RWPE2 (cell line): ENCODE measurements around the gene CDK3.

ENCODE experiments used
- ATAC-seq: fragments of 200-7000 bp; cut with Tn5 transposase; 3 replicates; pipeline ENCODE4 v1.9.1; 2021; ENCODE audit warnings: low read depth
- DNase-seq: peaks from one replicate; pipeline ENCODE4 v3.0.0-alpha.2; 2020; ENCODE audit warnings: low spot score
- H3K27ac ChIP-seq: fragments of 450-650 bp; 2 replicates; pipeline ENCODE4 v1.5.1; 2017; ENCODE audit warnings: mild to moderate bottlenecking; ENCODE audit not compliant: poor library complexity, severe bottlenecking
- H3K27me3 ChIP-seq: fragments of 250-450 bp; sonication (Bioruptor Pico); 2 replicates; pipeline ENCODE4 v1.5.1; 2021; ENCODE audit warnings: mild to moderate bottlenecking, moderate library complexity; ENCODE audit not compliant: insufficient read depth, poor library complexity, severe bottlenecking
- H3K36me3 ChIP-seq: fragments of 250-450 bp; sonication (Bioruptor Pico); 2 replicates; pipeline ENCODE4 v1.5.1; 2020; ENCODE audit warnings: low read depth, mild to moderate bottlenecking, moderate library complexity
- H3K4me1 ChIP-seq: fragments of 250-450 bp; sonication (Bioruptor Pico); 2 replicates; pipeline ENCODE4 v1.5.1; 2021; ENCODE audit warnings: mild to moderate bottlenecking, moderate library complexity; ENCODE audit not compliant: insufficient read depth, poor library complexity, severe bottlenecking
- H3K4me3 ChIP-seq: fragments of 250-450 bp; sonication (Bioruptor Pico); 2 replicates; pipeline ENCODE4 v1.5.1; 2021; ENCODE audit warnings: mild to moderate bottlenecking, moderate library complexity; ENCODE audit not compliant: severe bottlenecking
- H3K9me3 ChIP-seq: fragments of 250-450 bp; sonication (Bioruptor Pico); 2 replicates; pipeline ENCODE4 v1.5.1; 2021; ENCODE audit warnings: mild to moderate bottlenecking, moderate library complexity; ENCODE audit not compliant: severe bottlenecking
- CTCF ChIP-seq: fragments of 450-650 bp; IDR thresholded peaks from one replicate; pipeline ENCODE4 v1.5.1; 2017; ENCODE audit warnings: mild to moderate bottlenecking, moderate library complexity; ENCODE audit not compliant: poor library complexity, severe bottlenecking

CDK3 gene

GRCh38 chr17:76034428-76035350 lies 34.0 kb downstream of the CDK3 start:
- Histone ChIP-seq H3K27me3 (no peaks in the 10 kb centered on the region), H3K9me3 (no peaks in the 10 kb centered on the region), H3K36me3 (peaks cover 14% of the 10 kb centered on the region), H3K27ac (no peak overlapping the region), H3K4me1 (no peaks in the 10 kb centered on the region), H3K4me3 (no peak overlapping the region)
- no peak for DNase-seq
- no peak for TF ChIP-seq CTCF
- ATAC-seq, result no peak

GRCh38 chr17:76036497-76037261 lies 36.0 kb downstream of the CDK3 start:
- no peak overlapping the region for H3K27ac ChIP-seq
- no peaks in the 10 kb centered on the region for H3K9me3 ChIP-seq
- TF ChIP-seq CTCF, result no peak
- no peaks in the 10 kb centered on the region for H3K27me3 ChIP-seq
- DNase-seq, result no peak
- H3K4me1 ChIP-seq, result no peaks in the 10 kb centered on the region
- ATAC-seq, result no peak; the same call in 2 of the 3 replicates
- peaks cover 32% of the 10 kb centered on the region for H3K36me3 ChIP-seq
- no peak overlapping the region for H3K4me3 ChIP-seq

- H3K36me3 ChIP-seq, result peaks cover 46% of the 10 kb centered on the region
- H3K27ac ChIP-seq, result no peak overlapping the region
- DNase-seq (no peak), ATAC-seq (no peak)
- TF ChIP-seq CTCF, result no peak
- no peaks in the 10 kb centered on the region for H3K4me1 ChIP-seq
- H3K9me3 ChIP-seq, result no peaks in the 10 kb centered on the region
- no peaks in the 10 kb centered on the region for H3K27me3 ChIP-seq
- no peak overlapping the region for H3K4me3 ChIP-seq
These were observed 37.4 kb downstream of the CDK3 start for GRCh38 chr17:76038050-76038449.

GRCh38 chr17:76039121-76039520 lies 38.5 kb downstream of the CDK3 start:
- ATAC-seq (no peak), DNase-seq (no peak)
- Histone ChIP-seq H3K27ac (no peak overlapping the region), H3K4me1 (no peaks in the 10 kb centered on the region), H3K9me3 (no peaks in the 10 kb centered on the region), H3K27me3 (no peaks in the 10 kb centered on the region), H3K36me3 (peaks cover 57% of the 10 kb centered on the region), H3K4me3 (no peak overlapping the region)
- TF ChIP-seq CTCF, result no peak
